ENCODE data around the gene AIFM2. TPM values are rescaled to one million over a fixed set of nuclear protein-coding genes. Genes with fewer than 3 reads are reported as not detected.

AIFM2 gene
- total RNA-seq, 1 experiment from 2014 or later = 16.6 TPM

- ChIA-PET CTCF (interaction anchor here (0.6 kb wide), 1 partner anchor 976 kb away, joined by 4 read pairs; no protein-coding TSS in a partner anchor), POLR2A (no interaction called here)
- no peaks in the 10 kb centered on the region for H3K27me3 ChIP-seq (ENCODE audit: control insufficient read depth, insufficient read depth, low read length)
- in situ Hi-C loops (cut with HindIII; ENCODE audit: low pct_unique_long_range_greater_than_20kb, low sequenced_read_pairs) = no loop called here
- peaks cover 11% of the 10 kb centered on the region for H3K4me1 ChIP-seq (ENCODE audit: control insufficient read depth, insufficient read depth, low read length)
- no peak for DNase-seq (ENCODE audit: low read depth, low spot score)
- no peaks in the 10 kb centered on the region for H3K9me3 ChIP-seq (ENCODE audit: control insufficient read depth, insufficient read depth, low read depth, low read length)
- no TSS peak for BruUV-seq (replicated peaks)
- ATAC-seq = no peak
- H3K36me3 ChIP-seq (ENCODE audit: control insufficient read depth, insufficient read depth, low read length) = no peaks in the 10 kb centered on the region
- no peak overlapping the region for H3K27ac ChIP-seq (ENCODE audit: low read length)
- no peak overlapping the region for H3K4me3 ChIP-seq (ENCODE audit: low read depth in 2 of 2, low read length in 2 of 2)
- intact Hi-C loops (cut with micrococcal nuclease; ENCODE audit: unreplicated experiment) = no loop called here
- TF ChIP-seq TCF7L2 (IDR thresholded peaks at IDR 0.05; ENCODE audit: low read depth, low read length) (no peak), POLR2AphosphoS5 (IDR thresholded peaks at IDR 0.05; ENCODE audit: low read depth, low read length) (no peak), SIN3A (IDR thresholded peaks at IDR 0.05; ENCODE audit: borderline replicate concordance, insufficient read depth, low read depth, low read length) (no peak)
- TF ChIP-seq, protein P1, sequence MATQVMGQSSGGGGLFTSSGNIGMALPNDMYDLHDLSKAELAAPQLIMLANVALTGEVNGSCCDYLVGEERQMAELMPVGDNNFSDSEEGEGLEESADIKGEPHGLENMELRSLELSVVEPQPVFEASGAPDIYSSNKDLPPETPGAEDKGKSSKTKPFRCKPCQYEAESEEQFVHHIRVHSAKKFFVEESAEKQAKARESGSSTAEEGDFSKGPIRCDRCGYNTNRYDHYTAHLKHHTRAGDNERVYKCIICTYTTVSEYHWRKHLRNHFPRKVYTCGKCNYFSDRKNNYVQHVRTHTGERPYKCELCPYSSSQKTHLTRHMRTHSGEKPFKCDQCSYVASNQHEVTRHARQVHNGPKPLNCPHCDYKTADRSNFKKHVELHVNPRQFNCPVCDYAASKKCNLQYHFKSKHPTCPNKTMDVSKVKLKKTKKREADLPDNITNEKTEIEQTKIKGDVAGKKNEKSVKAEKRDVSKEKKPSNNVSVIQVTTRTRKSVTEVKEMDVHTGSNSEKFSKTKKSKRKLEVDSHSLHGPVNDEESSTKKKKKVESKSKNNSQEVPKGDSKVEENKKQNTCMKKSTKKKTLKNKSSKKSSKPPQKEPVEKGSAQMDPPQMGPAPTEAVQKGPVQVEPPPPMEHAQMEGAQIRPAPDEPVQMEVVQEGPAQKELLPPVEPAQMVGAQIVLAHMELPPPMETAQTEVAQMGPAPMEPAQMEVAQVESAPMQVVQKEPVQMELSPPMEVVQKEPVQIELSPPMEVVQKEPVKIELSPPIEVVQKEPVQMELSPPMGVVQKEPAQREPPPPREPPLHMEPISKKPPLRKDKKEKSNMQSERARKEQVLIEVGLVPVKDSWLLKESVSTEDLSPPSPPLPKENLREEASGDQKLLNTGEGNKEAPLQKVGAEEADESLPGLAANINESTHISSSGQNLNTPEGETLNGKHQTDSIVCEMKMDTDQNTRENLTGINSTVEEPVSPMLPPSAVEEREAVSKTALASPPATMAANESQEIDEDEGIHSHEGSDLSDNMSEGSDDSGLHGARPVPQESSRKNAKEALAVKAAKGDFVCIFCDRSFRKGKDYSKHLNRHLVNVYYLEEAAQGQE (IDR thresholded peaks at IDR 0.05; ENCODE audit: insufficient read depth in 1 of 2, low read depth in 2 of 2, low read length in 1 of 2) = no peak
- TF ChIP-seq, protein P2, sequence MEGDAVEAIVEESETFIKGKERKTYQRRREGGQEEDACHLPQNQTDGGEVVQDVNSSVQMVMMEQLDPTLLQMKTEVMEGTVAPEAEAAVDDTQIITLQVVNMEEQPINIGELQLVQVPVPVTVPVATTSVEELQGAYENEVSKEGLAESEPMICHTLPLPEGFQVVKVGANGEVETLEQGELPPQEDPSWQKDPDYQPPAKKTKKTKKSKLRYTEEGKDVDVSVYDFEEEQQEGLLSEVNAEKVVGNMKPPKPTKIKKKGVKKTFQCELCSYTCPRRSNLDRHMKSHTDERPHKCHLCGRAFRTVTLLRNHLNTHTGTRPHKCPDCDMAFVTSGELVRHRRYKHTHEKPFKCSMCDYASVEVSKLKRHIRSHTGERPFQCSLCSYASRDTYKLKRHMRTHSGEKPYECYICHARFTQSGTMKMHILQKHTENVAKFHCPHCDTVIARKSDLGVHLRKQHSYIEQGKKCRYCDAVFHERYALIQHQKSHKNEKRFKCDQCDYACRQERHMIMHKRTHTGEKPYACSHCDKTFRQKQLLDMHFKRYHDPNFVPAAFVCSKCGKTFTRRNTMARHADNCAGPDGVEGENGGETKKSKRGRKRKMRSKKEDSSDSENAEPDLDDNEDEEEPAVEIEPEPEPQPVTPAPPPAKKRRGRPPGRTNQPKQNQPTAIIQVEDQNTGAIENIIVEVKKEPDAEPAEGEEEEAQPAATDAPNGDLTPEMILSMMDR (IDR thresholded peaks at IDR 0.05) = no peak
Observed at GRCh38 chr10:70126700-70127395, 5.8 kb downstream of the AIFM2 start.

DNA sequence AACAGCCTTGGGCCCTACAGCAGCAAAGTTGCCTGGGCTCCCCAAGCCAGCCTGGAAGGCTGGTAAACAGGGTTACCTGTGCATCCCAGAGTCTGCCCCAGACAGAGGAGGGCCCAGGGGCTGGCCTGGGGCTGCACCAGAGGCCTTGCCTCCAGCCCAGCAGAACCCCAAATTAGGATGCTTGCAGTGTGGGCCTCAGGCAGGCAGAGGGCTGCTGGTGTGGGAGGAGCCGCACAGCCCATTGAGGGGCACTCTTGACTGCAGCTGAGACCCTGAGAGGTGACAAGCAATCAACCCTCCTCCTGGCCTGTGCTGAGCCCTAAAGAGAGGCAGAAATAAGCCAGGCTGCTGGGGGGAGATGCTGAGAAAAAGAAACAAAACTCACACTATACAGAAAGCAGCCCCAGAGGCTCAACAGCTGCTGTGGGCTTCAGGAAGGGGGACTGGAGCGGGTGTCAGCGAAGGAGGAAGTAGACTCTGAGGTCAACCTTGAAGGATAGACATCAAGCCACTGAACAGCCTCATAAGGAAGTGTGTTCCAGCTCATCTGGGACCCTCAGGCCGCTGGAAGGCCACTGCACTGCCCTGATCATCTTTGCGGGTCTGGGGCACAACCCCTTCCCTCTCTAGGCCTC lies 6.6 kb downstream of the AIFM2 start:
- intact Hi-C loops (cut with micrococcal nuclease; ENCODE audit: unreplicated experiment) (no loop called here), in situ Hi-C loops (cut with HindIII; ENCODE audit: low pct_unique_long_range_greater_than_20kb, low sequenced_read_pairs) (no loop called here)
- Histone ChIP-seq H3K36me3 (ENCODE audit: control insufficient read depth, insufficient read depth, low read length) (no peaks in the 10 kb centered on the region), H3K4me1 (ENCODE audit: control insufficient read depth, insufficient read depth, low read length) (peaks cover 3% of the 10 kb centered on the region), H3K4me3 (ENCODE audit: low read depth in 2 of 2, low read length in 2 of 2) (no peak overlapping the region), H3K27ac (ENCODE audit: low read length) (no peak overlapping the region), H3K27me3 (ENCODE audit: control insufficient read depth, insufficient read depth, low read length) (no peaks in the 10 kb centered on the region), H3K9me3 (ENCODE audit: control insufficient read depth, insufficient read depth, low read depth, low read length) (no peaks in the 10 kb centered on the region)
- ATAC-seq = 0 out of 2 replicates have a peak, but pooled peaks have one; percentile 36
- no peak for TF ChIP-seq TCF7L2 (IDR thresholded peaks at IDR 0.05; ENCODE audit: low read depth, low read length)
- TF ChIP-seq POLR2AphosphoS5 (IDR thresholded peaks at IDR 0.05; ENCODE audit: low read depth, low read length) = no peak
- TF ChIP-seq, protein P2 (IDR thresholded peaks at IDR 0.05) = no peak
- TF ChIP-seq SIN3A (IDR thresholded peaks at IDR 0.05; ENCODE audit: borderline replicate concordance, insufficient read depth, low read depth, low read length) = no peak
- TF ChIP-seq, protein P1 (IDR thresholded peaks at IDR 0.05; ENCODE audit: insufficient read depth in 1 of 2, low read depth in 2 of 2, low read length in 1 of 2) = no peak
- POLR2A ChIA-PET = no interaction called here
- DNase-seq (ENCODE audit: low read depth, low spot score) = no peak
- CTCF ChIA-PET = no interaction called here
- no TSS peak for BruUV-seq (replicated peaks)

Data from Panc1 (cell line).